KMS-11 (cell line): ENCODE data around the gene GCDH.
"Not testable (repeated sequence)": the region's sequence is repeated elsewhere in the genome, so short reads cannot be mapped to it uniquely, and the experiment has no call there.

ENCODE experiments used
- H2AFZ ChIP-seq: fragments of 200-600 bp; sonication (generic); 2 replicates; pipeline ENCODE4 v1.6.1; 2016; ENCODE audit warnings: antibody characterized with exemption, mixed run types, low read depth
- H3K27ac ChIP-seq: fragments of 200-600 bp; sonication (generic); 2 replicates; pipeline ENCODE4 v1.6.1; 2016; ENCODE audit warnings: mild to moderate bottlenecking, mixed run types
- H3K27me3 ChIP-seq: fragments of 200-600 bp; sonication (generic); 2 replicates; pipeline ENCODE4 v1.6.1; 2017; ENCODE audit warnings: mild to moderate bottlenecking, low read depth, mixed run types, moderate library complexity; ENCODE audit not compliant: insufficient read depth
- H3K36me3 ChIP-seq: fragments of 200-600 bp; sonication (generic); 2 replicates; pipeline ENCODE4 v1.6.1; 2017; ENCODE audit warnings: mild to moderate bottlenecking, mixed run types; ENCODE audit not compliant: insufficient read depth
- H3K4me1 ChIP-seq: fragments of 200-600 bp; sonication (generic); 2 replicates; pipeline ENCODE4 v1.6.1; 2016; ENCODE audit warnings: mild to moderate bottlenecking, low read depth, mixed run types; ENCODE audit not compliant: poor library complexity, severe bottlenecking
- H3K4me2 ChIP-seq: fragments of 200-600 bp; sonication (generic); 2 replicates; pipeline ENCODE4 v1.7.0; 2016; ENCODE audit warnings: mild to moderate bottlenecking, mixed run types
- H3K4me3 ChIP-seq: fragments of 200-600 bp; sonication (generic); IDR thresholded peaks from 2 replicates; pipeline ENCODE4 v1.6.1; 2017; ENCODE audit warnings: low read depth, low read length, mixed read lengths; ENCODE audit not compliant: insufficient read depth
- H3K79me2 ChIP-seq: fragments of 200-600 bp; sonication (generic); 2 replicates; pipeline ENCODE4 v1.6.1; 2016; ENCODE audit warnings: low read depth, mixed run types; ENCODE audit not compliant: insufficient read depth
- H3K9ac ChIP-seq: fragments of 200-600 bp; sonication (generic); 2 replicates; pipeline ENCODE4 v1.6.1; 2016; ENCODE audit warnings: mild to moderate bottlenecking, mixed run types
- H4K20me1 ChIP-seq: fragments of 200-600 bp; sonication (generic); 2 replicates; pipeline ENCODE4 v1.6.1; 2016; ENCODE audit warnings: mild to moderate bottlenecking, mixed run types; ENCODE audit not compliant: insufficient read depth
- TF ChIP-seq, protein P1 (sequence below): fragments of 200-600 bp; sonication (generic); conservative IDR thresholded peaks from 2 replicates; pipeline ENCODE4 v1.6.1; 2017; ENCODE audit warnings: low read depth, mild to moderate bottlenecking, antibody characterized with exemption, low read length, moderate library complexity, mixed read lengths

GCDH gene

DNA sequence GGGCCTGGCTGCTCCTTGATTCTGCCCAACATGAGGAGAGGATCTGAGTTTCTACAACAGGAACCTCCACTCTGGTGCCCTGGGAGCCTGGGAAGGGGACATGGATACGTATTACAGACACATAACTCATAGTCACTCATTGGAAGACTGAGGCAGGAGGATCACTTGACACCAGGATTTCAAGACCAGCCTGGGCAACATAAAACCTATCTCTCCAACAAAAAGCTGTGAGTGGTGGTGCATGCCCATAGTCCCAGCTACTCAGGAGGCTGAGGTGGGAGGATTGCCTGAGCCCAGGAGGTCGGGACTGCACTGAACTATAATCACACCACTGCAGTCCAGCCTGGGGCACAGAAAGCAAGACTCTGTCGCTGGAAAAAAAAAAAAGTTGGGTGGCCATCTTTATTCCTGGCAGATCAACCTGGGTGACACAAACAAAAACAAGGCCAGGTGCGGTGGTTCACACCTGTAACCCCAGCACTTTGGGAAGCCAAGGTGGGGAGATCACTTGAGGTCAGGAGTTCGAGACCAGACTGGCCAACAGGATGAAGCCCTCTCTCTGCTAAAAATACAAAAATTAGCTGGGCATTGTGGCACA lies 2.9 kb upstream of the GCDH start:
- H3K9ac ChIP-seq: no peak overlapping the region
- H3K27ac ChIP-seq: no peak overlapping the region
- no peaks in the 10 kb centered on the region for H3K27me3 ChIP-seq
- peaks cover 7% of the 10 kb centered on the region; the same call in 1 of the 2 replicates for H3K79me2 ChIP-seq
- H3K36me3 ChIP-seq: no peaks in the 10 kb centered on the region
- H3K4me1 ChIP-seq: peaks cover 27% of the 10 kb centered on the region
- no peak overlapping the region for H3K4me2 ChIP-seq
- H3K4me3 ChIP-seq: no peak overlapping the region
- TF ChIP-seq, protein P1, sequence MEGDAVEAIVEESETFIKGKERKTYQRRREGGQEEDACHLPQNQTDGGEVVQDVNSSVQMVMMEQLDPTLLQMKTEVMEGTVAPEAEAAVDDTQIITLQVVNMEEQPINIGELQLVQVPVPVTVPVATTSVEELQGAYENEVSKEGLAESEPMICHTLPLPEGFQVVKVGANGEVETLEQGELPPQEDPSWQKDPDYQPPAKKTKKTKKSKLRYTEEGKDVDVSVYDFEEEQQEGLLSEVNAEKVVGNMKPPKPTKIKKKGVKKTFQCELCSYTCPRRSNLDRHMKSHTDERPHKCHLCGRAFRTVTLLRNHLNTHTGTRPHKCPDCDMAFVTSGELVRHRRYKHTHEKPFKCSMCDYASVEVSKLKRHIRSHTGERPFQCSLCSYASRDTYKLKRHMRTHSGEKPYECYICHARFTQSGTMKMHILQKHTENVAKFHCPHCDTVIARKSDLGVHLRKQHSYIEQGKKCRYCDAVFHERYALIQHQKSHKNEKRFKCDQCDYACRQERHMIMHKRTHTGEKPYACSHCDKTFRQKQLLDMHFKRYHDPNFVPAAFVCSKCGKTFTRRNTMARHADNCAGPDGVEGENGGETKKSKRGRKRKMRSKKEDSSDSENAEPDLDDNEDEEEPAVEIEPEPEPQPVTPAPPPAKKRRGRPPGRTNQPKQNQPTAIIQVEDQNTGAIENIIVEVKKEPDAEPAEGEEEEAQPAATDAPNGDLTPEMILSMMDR: no peak
- H4K20me1 ChIP-seq: no peaks in the 10 kb centered on the region
- H2AFZ ChIP-seq: no peak overlapping the region

DNA sequence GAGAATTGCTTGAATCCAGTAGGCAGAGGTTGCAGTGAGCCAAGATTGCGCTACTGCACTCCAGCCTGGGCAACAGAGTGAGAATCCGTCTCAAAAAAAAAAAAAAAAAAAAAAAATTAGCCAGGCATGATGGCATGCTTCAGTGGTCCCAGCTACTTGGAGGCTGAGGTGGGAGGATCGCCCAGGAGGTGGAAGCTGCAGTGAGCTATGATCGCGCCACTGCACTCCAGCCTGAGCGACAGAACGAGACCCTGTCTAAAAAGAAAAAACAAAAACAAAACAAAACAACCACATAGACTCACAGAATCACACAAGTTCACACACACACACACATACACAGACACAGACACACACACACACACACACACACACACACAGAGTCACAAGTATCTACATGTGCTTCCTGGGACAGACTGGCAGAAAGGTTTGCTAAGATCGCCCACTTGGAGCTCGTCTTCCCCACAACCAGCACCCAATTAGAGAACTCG lies 617 bp upstream of the GCDH start:
- not testable (repeated sequence) for H3K4me3 ChIP-seq, H3K79me2 ChIP-seq, H3K27ac ChIP-seq, H4K20me1 ChIP-seq, H3K27me3 ChIP-seq, H3K9ac ChIP-seq, H3K36me3 ChIP-seq
- Histone ChIP-seq H2AFZ (peak overlapping the region; percentile 39; the same call in 1 of the 2 replicates), H3K4me2 (peak overlapping the region; percentile 27; the same call in 1 of the 2 replicates), H3K4me1 (peaks cover 18% of the 10 kb centered on the region)

DNA sequence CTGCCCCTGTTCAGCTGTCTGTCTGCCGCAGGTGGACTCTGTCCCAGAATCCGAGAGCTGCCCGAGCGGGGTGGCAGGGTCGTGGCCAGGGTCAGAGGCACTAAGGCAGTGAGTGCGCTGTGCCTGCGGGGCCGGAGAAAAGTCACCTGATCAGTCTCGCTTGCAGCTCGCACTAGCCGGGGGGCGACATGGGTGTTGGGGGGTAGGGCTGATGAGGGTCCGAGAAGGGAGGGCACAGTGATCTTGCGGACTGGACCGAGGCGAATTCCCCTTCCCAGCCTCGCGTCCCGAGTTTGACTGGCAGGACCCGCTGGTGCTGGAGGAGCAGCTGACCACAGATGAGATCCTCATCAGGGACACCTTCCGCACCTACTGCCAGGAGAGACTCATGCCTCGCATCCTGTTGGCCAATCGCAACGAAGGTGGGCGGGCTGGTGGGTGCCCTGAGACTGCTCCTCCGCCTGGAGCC lies 627 bp downstream of the GCDH start:
- no peaks in the 10 kb centered on the region for H4K20me1 ChIP-seq
- peak overlapping the region; percentile 89 for H3K4me2 ChIP-seq
- no peaks in the 10 kb centered on the region for H3K27me3 ChIP-seq
- H3K79me2 ChIP-seq: peaks cover 7% of the 10 kb centered on the region; the same call in 1 of the 2 replicates
- TF ChIP-seq, protein P1: no peak
- H3K4me3 ChIP-seq: no peak overlapping the region
- peaks cover 18% of the 10 kb centered on the region for H3K4me1 ChIP-seq
- peak overlapping the region; percentile 39; the same call in 1 of the 2 replicates for H2AFZ ChIP-seq
- H3K9ac ChIP-seq: peak overlapping the region; percentile 58; the same call in 1 of the 2 replicates
- peak overlapping the region; percentile 42; the same call in 1 of the 2 replicates for H3K27ac ChIP-seq
- H3K36me3 ChIP-seq: no peaks in the 10 kb centered on the region

DNA sequence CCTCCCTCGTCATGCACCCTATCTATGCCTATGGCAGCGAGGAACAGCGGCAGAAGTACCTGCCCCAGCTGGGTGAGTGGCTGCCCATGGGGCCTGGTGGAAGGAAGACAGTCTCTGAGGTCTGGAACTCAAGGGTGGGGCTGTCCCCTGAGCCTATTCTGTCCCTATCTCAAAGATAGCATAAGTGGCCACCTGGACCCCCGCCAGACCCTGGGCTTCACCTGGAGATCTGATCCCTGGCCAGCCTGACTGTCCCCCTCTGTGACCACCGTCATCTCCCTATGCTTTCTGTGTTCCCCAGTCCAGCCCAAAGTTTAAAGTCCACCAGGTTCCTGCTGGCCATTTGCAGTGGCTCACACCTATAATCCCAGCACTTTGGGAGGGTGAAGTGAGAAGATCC lies 2.6 kb downstream of the GCDH start:
- Histone ChIP-seq H3K27me3 (no peaks in the 10 kb centered on the region), H3K36me3 (no peaks in the 10 kb centered on the region), H3K4me2 (no peak overlapping the region)

More for the DNA sequence above, 2.6 kb downstream of the GCDH start:
- H3K9ac ChIP-seq: no peak overlapping the region
- peaks cover 26% of the 10 kb centered on the region for H3K4me1 ChIP-seq
- H3K4me3 ChIP-seq: no peak overlapping the region
- H3K27ac ChIP-seq: no peak overlapping the region
- peaks cover 7% of the 10 kb centered on the region; the same call in 1 of the 2 replicates for H3K79me2 ChIP-seq
- H4K20me1 ChIP-seq: no peaks in the 10 kb centered on the region
- TF ChIP-seq, protein P1: no peak
- H2AFZ ChIP-seq: no peak overlapping the region
